Right cardiac atrium (tissue), 5 donors: ENCODE data around the gene COL6A3. TPM values are rescaled to one million over a fixed set of nuclear protein-coding genes. Genes with fewer than 3 reads are reported as not detected.

Experiments used
- ATAC-seq, 2 donors: fragments of 200-7000 bp; cut with Tn5 transposase; one replicate each; pipeline versions ENCODE4 v1.8.0 to v1.9.1; 2020; ENCODE audit warnings: moderate library complexity in 2 of 2, mild to moderate bottlenecking in 1 of 2
- DNase-seq, 3 donors: peaks; one replicate each; pipeline ENCODE4 v3.0.0-alpha.2; 2020
- H3K27ac ChIP-seq: one replicate; pipeline ENCODE4 v1.5.1; 2013; ENCODE audit warnings: mild to moderate bottlenecking, low read length, control low read depth, moderate library complexity
- H3K27me3 ChIP-seq: one replicate; pipeline ENCODE4 v1.6.1; 2013; ENCODE audit not compliant: control insufficient read depth, insufficient read depth
- H3K4me1 ChIP-seq: one replicate; pipeline ENCODE4 v1.6.1; 2013; ENCODE audit warnings: low read length; ENCODE audit not compliant: control insufficient read depth, insufficient read depth
- H3K4me3 ChIP-seq: one replicate; pipeline ENCODE4 v1.5.1; 2013; ENCODE audit warnings: low read length, control low read depth
- H3K9me3 ChIP-seq: one replicate; pipeline ENCODE4 v1.6.1; 2013; ENCODE audit warnings: low read length; ENCODE audit not compliant: control insufficient read depth
- WGBS: extraction: QIAGEN DNeasy Blood & Tissue Kit; methylation state at CpG from one replicate; pipeline ENCODE4 v1.1.7; 2013; 5-methylcytosine and 5-hydroxymethylcytosine counted together
- intact Hi-C, 4 donors: fragments of 100-400 bp; cut with DNase I; formaldehyde crosslinking; loops; one replicate each; pipeline versions ENCODE4 v1.11.0 to v1.14.0; 2022 to 2023
- polyA plus RNA-seq: library from polyadenylated mRNA; stranded (reverse); fragments of 200-250 nt; gene quantifications from one replicate; pipeline ENCODE4 v1.2.3, GENCODE V29; 2013
- total RNA-seq, 4 donors: library from RNA; stranded (reverse); fragmentation: NEBNext Ultra II Directional; extraction: Animal tissue kit (Norgen Biotek cat#: 25700); gene quantifications; one replicate each; pipeline ENCODE4 v1.2.1, GENCODE V29; 2021
- donor health status: healthy with polysubstance abuse.
- donor health status: DM: no; HTN: yes; CAD: no.
- donor health status: DM: no; HTN: no; CAD: no.
- donor health status: DM: no; HTN: yes; CAD: no; lungs with severe emphysema.
- donor health status: DM: yes; HTN: yes; CAD: no.

Gene COL6A3
- total and polyA plus RNA-seq, 5 donors, result 33.2 to 191 (median 113) TPM

DNA sequence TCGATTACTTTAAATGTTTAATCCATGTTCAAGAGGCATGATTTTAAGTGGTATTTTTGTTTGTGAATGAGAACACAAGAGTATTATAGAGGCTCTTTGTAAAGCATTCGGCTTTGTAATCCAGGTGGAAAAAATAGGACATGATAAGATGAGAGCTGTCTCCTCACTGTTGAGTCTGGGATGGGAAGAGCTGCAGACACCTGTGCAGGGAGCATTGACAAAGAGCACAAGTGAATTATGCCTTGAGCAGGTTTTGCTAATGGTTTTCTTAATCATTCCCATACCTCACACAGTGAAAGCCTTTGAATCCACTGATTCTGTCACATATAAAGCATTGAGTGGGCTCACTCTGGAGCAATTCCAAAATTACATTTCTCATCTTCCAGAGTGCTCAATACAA is 9.6 kb downstream of the COL6A3 start:
- H3K4me3 ChIP-seq, result no peak overlapping the region
- H3K9me3 ChIP-seq, result no peaks in the 10 kb centered on the region
- H3K4me1 ChIP-seq, result no peaks in the 10 kb centered on the region
- DNase-seq, result no peak
- no peak for ATAC-seq
- intact Hi-C loops, result loop anchor here in 1 of 4 donors (10.0 kb wide), 1 partner anchor 60 kb away; no protein-coding TSS in a partner anchor
- 76% methylated on average over 2 of the region's 2 CpGs for WGBS
- no peak overlapping the region for H3K27ac ChIP-seq
- H3K27me3 ChIP-seq, result no peaks in the 10 kb centered on the region

DNA sequence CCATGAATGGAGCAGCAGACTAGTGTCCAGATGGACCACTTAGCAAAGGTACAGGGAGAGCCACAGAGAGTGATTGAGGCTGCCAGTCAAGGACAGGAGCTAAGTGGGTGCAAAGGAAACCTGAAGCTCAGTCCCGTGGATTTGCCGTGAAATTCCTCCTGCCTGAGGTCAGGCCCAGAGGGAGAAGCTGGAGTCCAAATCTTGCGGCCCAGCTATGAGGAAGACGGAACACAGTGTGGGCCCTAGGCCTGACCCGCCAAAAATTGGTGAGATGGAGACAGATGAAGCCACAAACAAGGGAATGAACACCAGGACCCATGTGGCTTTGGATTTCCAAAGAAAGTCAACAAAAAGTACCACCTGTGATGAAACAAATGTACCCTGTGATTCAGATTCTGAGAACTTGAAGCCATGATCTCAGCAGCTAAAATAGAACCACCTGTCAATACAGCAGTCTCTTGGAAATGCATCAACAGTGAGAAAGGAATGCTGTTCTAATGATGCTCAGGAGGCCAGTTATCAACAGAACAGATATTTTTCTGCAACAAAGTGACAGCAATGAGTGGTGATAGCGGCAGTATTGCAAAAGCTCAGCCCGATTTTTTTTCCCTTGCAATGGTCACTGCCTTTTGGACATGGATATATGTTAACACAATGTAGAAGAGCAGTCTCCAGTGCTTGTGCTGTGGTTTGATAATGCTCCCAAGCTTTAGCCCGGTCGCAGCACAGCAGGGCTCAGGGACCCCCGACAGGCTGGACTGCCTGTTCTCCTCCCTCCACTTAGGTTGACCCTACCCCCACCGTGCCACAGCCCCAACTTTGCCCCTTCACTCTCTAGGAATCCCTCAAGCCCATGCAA is 10.7 kb downstream of the COL6A3 start:
- Histone ChIP-seq H3K27me3 (no peaks in the 10 kb centered on the region), H3K9me3 (no peaks in the 10 kb centered on the region), H3K27ac (peak overlapping the region; percentile 7), H3K4me1 (peaks cover 2% of the 10 kb centered on the region), H3K4me3 (no peak overlapping the region)
- peak; percentile 24 to 57 for ATAC-seq
- DNase-seq, result no peak
- WGBS, result 55% methylated on average over 11 of the region's 11 CpGs
- intact Hi-C loops, result loop anchor here in 1 of 4 donors (10.0 kb wide), 1 partner anchor 58 kb away; no protein-coding TSS in a partner anchor

DNA sequence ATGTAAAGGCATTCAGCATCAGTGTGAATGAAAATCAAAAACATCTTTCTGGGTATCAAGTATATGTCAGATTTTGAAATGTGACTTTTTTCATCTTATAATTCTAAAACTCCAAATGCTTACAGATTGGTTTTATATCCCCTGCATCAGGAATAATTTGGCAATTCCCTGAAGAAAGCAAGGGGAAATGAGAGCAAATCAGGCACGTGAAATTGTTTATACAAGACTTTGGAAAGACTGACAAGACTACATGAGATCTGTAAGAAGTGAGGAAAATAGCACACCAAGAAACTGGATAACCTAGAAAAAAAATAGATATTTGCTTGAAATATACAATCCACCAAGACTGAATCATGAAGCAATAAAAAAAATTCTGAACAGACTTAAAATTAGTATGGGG is 13.8 kb downstream of the COL6A3 start:
- WGBS, result 50% methylated on average over 1 of the region's 1 CpG
- no peak for DNase-seq
- peaks cover 2% of the 10 kb centered on the region for H3K4me1 ChIP-seq

DNA sequence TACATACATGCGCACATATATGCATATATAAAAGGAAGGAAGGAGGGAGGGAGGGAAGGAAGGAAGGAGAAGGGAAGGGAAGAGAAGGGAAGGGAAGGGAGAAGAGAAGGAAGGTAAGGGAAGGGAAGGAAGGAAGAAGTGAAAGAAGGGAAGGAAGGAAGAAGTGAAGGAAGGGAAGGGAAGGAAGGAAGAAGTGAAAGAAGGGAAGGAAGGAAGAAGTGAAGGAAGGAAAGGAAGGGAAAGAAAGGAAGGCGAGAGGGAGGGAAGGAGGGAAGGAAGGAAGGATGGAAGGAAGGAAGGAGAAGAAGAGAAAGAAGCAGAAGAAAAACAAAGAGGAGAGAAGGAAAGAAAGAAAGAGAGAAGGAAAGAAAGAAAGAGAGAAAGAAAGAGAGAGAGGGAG is 16.9 kb downstream of the COL6A3 start:
- H3K27me3 ChIP-seq, result no peaks in the 10 kb centered on the region
- intact Hi-C loops, result no loop called here
- peaks cover 2% of the 10 kb centered on the region for H3K4me1 ChIP-seq
- H3K9me3 ChIP-seq, result no peaks in the 10 kb centered on the region
- H3K27ac ChIP-seq, result no peak overlapping the region
- WGBS, result 63% methylated on average over 2 of the region's 2 CpGs
- H3K4me3 ChIP-seq, result no peak overlapping the region
- ATAC-seq, result no peak
- DNase-seq, result no peak

More for the DNA sequence above, 13.8 kb downstream of the COL6A3 start:
- Histone ChIP-seq H3K9me3 (no peaks in the 10 kb centered on the region), H3K27ac (no peak overlapping the region), H3K27me3 (no peaks in the 10 kb centered on the region), H3K4me3 (no peak overlapping the region)
- ATAC-seq, result no peak
- intact Hi-C loops, result loop anchor here in 1 of 4 donors (10.0 kb wide), 1 partner anchor 55 kb away; no protein-coding TSS in a partner anchor

DNA sequence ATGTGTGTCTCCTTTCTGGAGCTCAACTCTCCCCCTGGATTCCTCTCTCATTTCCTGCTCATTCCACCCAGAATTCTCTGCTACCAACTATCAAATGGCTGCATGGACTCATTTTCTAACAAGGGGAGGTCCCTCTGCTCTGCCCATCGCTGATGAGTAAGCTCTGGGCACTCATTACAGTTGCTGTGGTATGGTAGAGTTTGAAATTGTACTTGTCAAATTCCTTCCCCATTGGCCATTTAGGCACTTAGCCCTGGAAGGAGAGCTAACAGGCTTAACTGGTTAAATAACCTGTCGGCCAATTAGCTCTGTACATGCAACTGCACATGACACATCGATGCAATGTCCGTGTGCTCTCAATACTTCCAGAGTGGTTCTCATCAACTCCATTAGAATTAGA is 20.4 kb downstream of the COL6A3 start:
- Histone ChIP-seq H3K9me3 (no peaks in the 10 kb centered on the region), H3K27me3 (no peaks in the 10 kb centered on the region), H3K4me1 (peaks cover 2% of the 10 kb centered on the region), H3K4me3 (no peak overlapping the region), H3K27ac (no peak overlapping the region)
- intact Hi-C loops, result no loop called here
- WGBS, result 92% methylated on average over 4 of the region's 4 CpGs
- ATAC-seq (no peak), DNase-seq (no peak)

DNA sequence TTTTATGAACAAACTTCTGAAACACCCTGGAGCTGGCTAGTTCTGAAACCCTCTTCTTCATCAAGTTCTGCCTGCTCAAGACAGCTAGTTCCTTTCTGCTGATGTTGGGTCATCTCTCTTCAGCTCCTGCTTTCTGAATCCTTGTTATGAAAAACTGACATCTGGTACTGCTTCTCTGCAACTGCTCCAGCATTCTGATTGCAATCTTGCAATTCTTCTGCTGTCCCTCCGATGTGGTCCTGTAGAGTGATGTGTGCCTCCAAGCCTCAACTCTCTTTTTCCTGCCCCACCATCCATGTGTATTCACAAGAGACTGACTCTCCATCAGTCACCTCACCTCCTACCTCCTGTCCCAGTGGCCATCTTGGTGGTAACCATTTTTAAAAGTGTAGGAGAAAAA is 21.8 kb downstream of the COL6A3 start:
- H3K4me3 ChIP-seq, result no peak overlapping the region
- intact Hi-C loops, result no loop called here
- no peaks in the 10 kb centered on the region for H3K27me3 ChIP-seq
- DNase-seq (no peak), ATAC-seq (no peak)
- H3K27ac ChIP-seq, result no peak overlapping the region
- no peaks in the 10 kb centered on the region for H3K4me1 ChIP-seq
- WGBS, result 92% methylated on average over 1 of the region's 1 CpG
- no peaks in the 10 kb centered on the region for H3K9me3 ChIP-seq

DNA sequence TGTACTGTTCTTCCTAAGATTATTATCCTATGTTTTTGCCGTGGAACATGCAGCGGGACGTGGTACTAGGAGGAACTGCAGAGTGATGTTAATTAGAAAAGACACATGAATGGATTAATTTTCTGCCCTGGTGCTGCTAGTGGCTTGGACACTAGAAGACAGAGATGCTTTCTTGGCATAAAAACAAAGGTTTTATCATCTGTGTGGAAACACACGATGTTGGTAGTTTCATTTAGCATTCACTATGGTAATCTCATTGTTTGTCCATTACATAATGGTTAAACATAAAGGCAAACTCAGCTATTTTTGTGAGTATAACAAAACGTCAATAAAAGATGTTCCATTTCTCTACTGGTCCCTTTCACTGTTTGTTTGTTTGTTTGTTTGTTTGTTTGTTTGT is 22.8 kb downstream of the COL6A3 start:
- intact Hi-C loops, result no loop called here
- 68% methylated on average over 5 of the region's 5 CpGs for WGBS
- H3K4me1 ChIP-seq, result no peaks in the 10 kb centered on the region
- ATAC-seq (no peak), DNase-seq (no peak)
- no peaks in the 10 kb centered on the region for H3K27me3 ChIP-seq
- H3K9me3 ChIP-seq, result no peaks in the 10 kb centered on the region
- no peak overlapping the region for H3K27ac ChIP-seq
- no peak overlapping the region for H3K4me3 ChIP-seq

DNA sequence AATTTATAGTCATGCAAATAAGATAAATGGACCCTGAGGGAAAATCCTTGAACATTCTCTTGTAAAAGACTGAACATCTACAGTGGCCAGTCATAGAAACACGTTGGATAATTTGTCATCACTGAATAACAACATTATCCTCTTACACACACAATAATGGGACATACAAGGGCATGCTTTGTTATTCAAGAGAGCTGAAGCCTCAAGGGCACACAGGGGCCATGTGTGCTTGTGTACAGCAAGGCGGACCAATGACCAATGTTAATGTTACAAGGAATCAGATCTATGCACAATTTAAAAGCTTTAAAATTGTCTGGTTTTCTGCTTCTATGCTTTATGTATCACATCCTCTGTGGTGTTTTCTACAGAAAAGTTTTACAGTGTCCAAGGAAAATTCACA is 23.7 kb downstream of the COL6A3 start:
- intact Hi-C loops, result no loop called here
- H3K27ac ChIP-seq, result no peak overlapping the region

DNA sequence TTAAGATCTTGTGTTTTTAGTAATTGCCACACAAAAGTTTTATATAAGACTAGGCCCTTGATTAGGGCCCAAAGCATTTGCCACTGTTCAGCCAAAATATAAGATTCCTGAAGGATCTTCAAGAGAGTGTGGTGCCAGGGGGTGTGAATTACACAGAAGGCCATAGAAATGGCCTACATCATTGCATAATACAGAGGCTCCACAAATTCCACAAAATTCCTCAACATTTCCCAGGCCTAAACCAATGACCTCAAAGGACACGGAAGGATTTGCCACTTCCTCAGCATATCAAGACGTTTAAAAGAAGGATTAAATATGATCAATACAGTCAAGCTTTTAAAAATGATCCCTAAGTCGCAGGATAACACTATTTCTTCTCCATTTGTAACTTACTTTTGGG is 24.1 kb downstream of the COL6A3 start:
- Histone ChIP-seq H3K27ac (no peak overlapping the region), H3K27me3 (no peaks in the 10 kb centered on the region), H3K4me3 (no peak overlapping the region), H3K9me3 (no peaks in the 10 kb centered on the region), H3K4me1 (no peaks in the 10 kb centered on the region)
- ATAC-seq (no peak), DNase-seq (no peak)
- 75% methylated on average over 3 of the region's 3 CpGs for WGBS
- intact Hi-C loops, result no loop called here

More for the DNA sequence above, 23.7 kb downstream of the COL6A3 start:
- 64% methylated on average over 2 of the region's 2 CpGs for WGBS
- ATAC-seq, result no peak
- Histone ChIP-seq H3K9me3 (no peaks in the 10 kb centered on the region), H3K27me3 (no peaks in the 10 kb centered on the region), H3K4me3 (no peak overlapping the region), H3K4me1 (no peaks in the 10 kb centered on the region)
- DNase-seq, result no peak

DNA sequence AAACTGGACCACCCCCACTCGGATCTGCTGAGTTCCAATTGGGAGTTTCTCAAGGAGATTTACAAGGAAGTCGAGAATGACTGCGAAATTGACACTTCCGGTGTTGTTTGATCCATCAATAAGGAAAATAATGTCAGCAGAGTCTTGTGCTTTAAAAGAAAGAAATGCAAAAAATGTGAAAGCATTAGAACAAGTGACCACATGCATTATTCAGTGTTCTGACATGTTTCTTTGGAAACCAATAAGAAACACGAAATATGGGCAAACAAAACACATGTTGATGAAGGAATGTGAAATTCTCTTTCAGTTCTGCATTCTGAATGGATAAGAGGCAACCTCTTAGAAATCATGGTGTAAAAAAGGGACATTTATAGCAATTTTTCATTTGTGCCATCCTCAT is 25.9 kb downstream of the COL6A3 start:
- WGBS, result 93% methylated on average over 5 of the region's 5 CpGs
- no peak for ATAC-seq
- Histone ChIP-seq H3K9me3 (no peaks in the 10 kb centered on the region), H3K27me3 (no peaks in the 10 kb centered on the region), H3K27ac (no peak overlapping the region), H3K4me1 (no peaks in the 10 kb centered on the region), H3K4me3 (no peak overlapping the region)
- DNase-seq, result no peak
- intact Hi-C loops, result no loop called here

DNA sequence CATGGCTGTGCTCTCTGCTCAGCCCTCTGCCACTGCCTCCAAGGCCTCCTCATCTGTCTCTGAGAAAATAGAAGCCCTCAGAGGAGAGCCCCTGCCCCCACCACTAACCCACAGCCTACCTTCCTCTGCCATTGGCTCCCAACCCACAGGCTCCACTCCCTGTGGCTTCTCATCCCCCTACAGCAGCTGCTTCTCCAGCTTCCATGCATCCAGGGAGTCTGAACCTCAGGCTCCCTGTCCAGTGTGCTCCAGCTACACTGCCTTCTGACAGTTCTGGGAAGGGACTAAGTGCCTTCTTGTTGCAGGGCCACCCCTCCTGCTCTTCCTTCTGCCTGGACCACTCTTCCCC is 29.3 kb downstream of the COL6A3 start:
- DNase-seq (no peak), ATAC-seq (no peak)
- Histone ChIP-seq H3K27ac (no peak overlapping the region), H3K27me3 (no peaks in the 10 kb centered on the region), H3K4me3 (no peak overlapping the region), H3K9me3 (no peaks in the 10 kb centered on the region), H3K4me1 (no peaks in the 10 kb centered on the region)
- intact Hi-C loops, result no loop called here
